Fibroblast of mammary gland (primary cell): ENCODE results near the gene TRAF3.

Experiments
- DNase-seq: peaks from one replicate; pipeline ENCODE4 v3.0.0-alpha.2; 2010; ENCODE audit warnings: low read depth
- H3K4me3 ChIP-seq: 2 replicates; pipeline ENCODE4 v1.5.1; 2011; ENCODE audit warnings: low read depth, mild to moderate bottlenecking, low read length, moderate library complexity; ENCODE audit not compliant: control insufficient read depth
- CTCF ChIP-seq: conservative IDR thresholded peaks from 2 replicates; pipeline ENCODE4 v1.5.1; 2011; ENCODE audit warnings: low read depth, low read length, inconsistent platforms; ENCODE audit not compliant: control insufficient read depth, insufficient read depth

The TRAF3 gene

GRCh38 chr14:102948698-102949061, 171.4 kb downstream of the TRAF3 start:
- DNase-seq, result no peak
- no peak overlapping the region for H3K4me3 ChIP-seq

GRCh38 chr14:102949062-102949800, 172.0 kb downstream of the TRAF3 start:
- no peak for TF ChIP-seq CTCF
- DNase-seq, result no peak
- H3K4me3 ChIP-seq, result no peak overlapping the region

More at GRCh38 chr14:102948698-102949061, 171.4 kb downstream of the TRAF3 start:
- no peak for TF ChIP-seq CTCF

GRCh38 chr14:102949801-102950451, 172.7 kb downstream of the TRAF3 start:
- H3K4me3 ChIP-seq, result no peak overlapping the region
- no peak for TF ChIP-seq CTCF
- DNase-seq, result no peak

- no peak for TF ChIP-seq CTCF
- H3K4me3 ChIP-seq, result no peak overlapping the region
- no peak for DNase-seq
Observed at GRCh38 chr14:102951034-102951433, 173.8 kb downstream of the TRAF3 start.

GRCh38 chr14:102951799-102952198, 174.6 kb downstream of the TRAF3 start:
- no peak for DNase-seq
- no peak for TF ChIP-seq CTCF
- H3K4me3 ChIP-seq, result no peak overlapping the region

- DNase-seq, result no peak
- no peak overlapping the region for H3K4me3 ChIP-seq
- TF ChIP-seq CTCF, result no peak
Observed at GRCh38 chr14:102952276-102952675, 175.0 kb downstream of the TRAF3 start.
